HEK293T (cell line): ENCODE results near the gene NRG2.

Experiments used
- ARNT ChIP-seq: fragments of 450-650 bp; IDR thresholded peaks from 2 replicates; pipeline ENCODE4 v1.6.1; 2017; ENCODE audit warnings: mild to moderate bottlenecking
- BHLHE40 ChIP-seq: fragments of 450-650 bp; IDR thresholded peaks from 2 replicates; pipeline ENCODE4 v1.6.1; 2016; ENCODE audit warnings: mild to moderate bottlenecking, moderate library complexity, borderline replicate concordance
- CTBP1 ChIP-seq: fragments of 450-650 bp; IDR thresholded peaks from 2 replicates; pipeline ENCODE4 v1.6.1; 2016; ENCODE audit warnings: borderline replicate concordance
- ELF4 ChIP-seq: fragments of 450-650 bp; IDR thresholded peaks from 2 replicates; pipeline ENCODE4 v1.6.1; 2017; ENCODE audit warnings: antibody characterized with exemption
- FOXK2 ChIP-seq: fragments of 450-650 bp; IDR thresholded peaks from 2 replicates; pipeline ENCODE4 v1.6.1; 2016; ENCODE audit warnings: mild to moderate bottlenecking
- FOXM1 ChIP-seq: fragments of 450-650 bp; IDR thresholded peaks from 2 replicates; pipeline ENCODE4 v1.6.1; 2017; ENCODE audit warnings: mild to moderate bottlenecking, borderline replicate concordance
- HDGF ChIP-seq: fragments of 450-650 bp; IDR thresholded peaks from 2 replicates; pipeline ENCODE4 v1.6.1; 2017; ENCODE audit warnings: antibody characterized with exemption, borderline replicate concordance
- LEF1 ChIP-seq: fragments of 450-650 bp; IDR thresholded peaks from 2 replicates; pipeline ENCODE4 v1.6.1; 2017; ENCODE audit warnings: mild to moderate bottlenecking, borderline replicate concordance
- NFRKB ChIP-seq: fragments of 450-650 bp; IDR thresholded peaks from 2 replicates; pipeline ENCODE4 v1.6.1; 2016; ENCODE audit warnings: mild to moderate bottlenecking, moderate library complexity
- SP1 ChIP-seq: fragments of 450-650 bp; IDR thresholded peaks from 2 replicates; pipeline ENCODE4 v1.6.1; 2017
- SUZ12 ChIP-seq: fragments of 450-650 bp; IDR thresholded peaks from 2 replicates; pipeline ENCODE4 v1.6.1; 2016; ENCODE audit warnings: mild to moderate bottlenecking
- TARDBP ChIP-seq: fragments of 450-650 bp; IDR thresholded peaks from 2 replicates; pipeline ENCODE4 v1.6.1; 2016
- ZNF384 ChIP-seq: fragments of 450-650 bp; IDR thresholded peaks from 2 replicates; pipeline ENCODE4 v1.6.1; 2016
- TF ChIP-seq, protein P1 (sequence below): fragments of 450-650 bp; IDR thresholded peaks from 2 replicates; pipeline ENCODE4 v1.6.1; 2016

DNA sequence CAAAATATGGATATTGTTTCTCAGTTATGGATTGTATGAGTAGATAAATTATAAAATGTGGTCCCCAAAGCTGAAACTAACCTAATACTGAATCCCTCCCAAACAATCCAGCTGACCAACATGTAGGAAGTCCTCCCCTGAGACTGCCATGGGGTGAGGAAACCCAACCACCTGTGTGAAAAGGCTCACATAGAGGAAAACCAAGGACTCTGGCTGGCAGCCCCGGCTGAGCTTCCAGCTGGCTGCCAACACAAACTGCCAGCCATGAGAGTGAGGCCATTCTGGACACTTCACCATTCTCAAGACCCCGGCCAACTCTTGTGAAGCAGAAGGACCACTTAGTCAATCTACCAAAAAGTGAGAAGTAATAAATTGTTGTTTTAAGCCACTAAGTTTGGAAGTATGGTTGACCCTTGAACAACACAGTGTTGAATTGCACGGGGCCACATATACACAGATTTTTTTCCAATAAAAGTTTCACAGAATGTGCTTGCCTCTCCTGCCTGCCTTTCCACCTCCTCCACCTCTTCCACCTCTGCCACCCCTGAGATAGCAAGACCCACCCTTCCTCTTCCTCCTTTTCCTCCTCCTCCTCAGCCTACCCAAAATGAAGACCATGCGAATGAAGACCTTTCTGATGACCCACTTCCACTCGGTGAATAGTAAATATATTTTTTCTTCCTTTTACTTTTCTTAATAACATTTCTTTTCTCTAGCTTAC is 15.3 kb upstream of the NRG2 start:
- no peak for TF ChIP-seq CTBP1
- no peak for TF ChIP-seq TARDBP
- no peak for TF ChIP-seq ARNT
- TF ChIP-seq SUZ12 = no peak
- no peak for TF ChIP-seq SP1
- no peak for TF ChIP-seq FOXM1
- no peak for TF ChIP-seq LEF1
- TF ChIP-seq ELF4 = no peak
- TF ChIP-seq BHLHE40 = no peak
- TF ChIP-seq, protein P1, sequence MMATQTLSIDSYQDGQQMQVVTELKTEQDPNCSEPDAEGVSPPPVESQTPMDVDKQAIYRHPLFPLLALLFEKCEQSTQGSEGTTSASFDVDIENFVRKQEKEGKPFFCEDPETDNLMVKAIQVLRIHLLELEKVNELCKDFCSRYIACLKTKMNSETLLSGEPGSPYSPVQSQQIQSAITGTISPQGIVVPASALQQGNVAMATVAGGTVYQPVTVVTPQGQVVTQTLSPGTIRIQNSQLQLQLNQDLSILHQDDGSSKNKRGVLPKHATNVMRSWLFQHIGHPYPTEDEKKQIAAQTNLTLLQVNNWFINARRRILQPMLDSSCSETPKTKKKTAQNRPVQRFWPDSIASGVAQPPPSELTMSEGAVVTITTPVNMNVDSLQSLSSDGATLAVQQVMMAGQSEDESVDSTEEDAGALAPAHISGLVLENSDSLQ = no peak
- TF ChIP-seq HDGF = no peak
- no peak for TF ChIP-seq ZNF384
- TF ChIP-seq FOXK2 = no peak
- TF ChIP-seq NFRKB = no peak
